ENCODE measurements around the gene S100A12. TPM values are rescaled to one million over a fixed set of nuclear protein-coding genes. Genes with fewer than 3 reads are reported as not detected.
A peak's percentile ranks its signal among the peaks of the same experiment; 100 is the strongest.
"Not testable (repeated sequence)": the region's sequence is repeated elsewhere in the genome, so short reads cannot be mapped to it uniquely, and the experiment has no call there.

S100A12 gene
- total RNA-seq, 1 experiment from 2014 or later: not detected

DNA sequence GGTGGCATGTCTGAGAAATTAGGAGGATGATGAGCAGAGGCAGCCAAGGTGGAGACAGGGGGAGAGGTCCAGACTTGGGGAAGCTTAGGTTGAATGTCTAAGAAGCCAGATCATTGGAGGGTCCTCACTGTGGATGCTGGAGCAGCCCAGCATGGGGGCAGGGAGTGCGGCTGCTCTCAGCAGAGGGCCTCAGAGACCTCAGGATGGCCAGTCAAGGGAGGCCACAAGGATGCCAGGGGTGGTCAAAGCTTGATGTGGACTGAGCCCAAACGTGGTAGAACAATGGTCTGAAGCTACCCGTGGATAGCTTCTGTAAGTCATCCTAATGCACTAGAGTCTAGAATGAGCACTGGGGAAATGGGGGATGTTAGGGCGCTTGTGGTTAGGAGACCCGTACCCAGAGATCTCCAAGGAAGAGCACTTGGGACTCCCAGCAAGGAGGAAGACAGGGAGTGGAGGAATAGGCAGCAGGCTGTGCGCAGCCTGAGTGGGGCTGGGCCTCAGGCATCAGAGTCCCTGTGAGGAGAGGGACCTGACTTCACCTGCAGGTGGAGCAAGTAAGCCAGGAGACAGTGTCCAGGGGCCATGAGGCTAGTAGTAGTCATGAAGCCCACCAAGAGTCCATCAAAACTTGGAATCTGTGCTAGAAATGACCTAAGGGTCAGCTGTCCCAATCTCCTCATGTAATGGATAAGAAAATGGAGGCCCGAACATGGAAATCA is 22.0 kb downstream of the S100A12 start:
- peak; percentile 14 for DNase-seq (ENCODE audit: low read depth)

DNA sequence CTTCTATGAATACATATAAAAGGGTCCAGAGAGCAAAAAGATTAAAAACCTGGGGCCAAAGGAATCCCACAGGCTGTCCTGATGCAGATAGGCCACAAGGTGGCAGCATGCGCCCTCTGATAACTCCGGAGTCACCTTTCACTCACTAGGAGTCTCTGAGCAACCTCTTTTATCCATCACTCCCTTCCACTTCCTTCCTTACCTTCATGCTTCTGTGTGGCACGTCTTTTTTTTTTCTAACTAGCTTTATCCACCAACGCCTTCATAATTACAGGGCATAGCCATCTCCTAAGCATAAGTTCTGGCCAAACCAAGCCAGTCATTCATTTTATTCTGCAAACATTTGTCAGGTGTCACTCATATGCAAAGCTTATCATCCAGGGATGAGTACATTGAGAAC is 22.9 kb downstream of the S100A12 start:
- DNase-seq (ENCODE audit: low read depth): peak; percentile 56

- DNase-seq (ENCODE audit: low read depth): no peak
Observed at GRCh38 chr1:153350321-153350957, 25.0 kb downstream of the S100A12 start.

DNA sequence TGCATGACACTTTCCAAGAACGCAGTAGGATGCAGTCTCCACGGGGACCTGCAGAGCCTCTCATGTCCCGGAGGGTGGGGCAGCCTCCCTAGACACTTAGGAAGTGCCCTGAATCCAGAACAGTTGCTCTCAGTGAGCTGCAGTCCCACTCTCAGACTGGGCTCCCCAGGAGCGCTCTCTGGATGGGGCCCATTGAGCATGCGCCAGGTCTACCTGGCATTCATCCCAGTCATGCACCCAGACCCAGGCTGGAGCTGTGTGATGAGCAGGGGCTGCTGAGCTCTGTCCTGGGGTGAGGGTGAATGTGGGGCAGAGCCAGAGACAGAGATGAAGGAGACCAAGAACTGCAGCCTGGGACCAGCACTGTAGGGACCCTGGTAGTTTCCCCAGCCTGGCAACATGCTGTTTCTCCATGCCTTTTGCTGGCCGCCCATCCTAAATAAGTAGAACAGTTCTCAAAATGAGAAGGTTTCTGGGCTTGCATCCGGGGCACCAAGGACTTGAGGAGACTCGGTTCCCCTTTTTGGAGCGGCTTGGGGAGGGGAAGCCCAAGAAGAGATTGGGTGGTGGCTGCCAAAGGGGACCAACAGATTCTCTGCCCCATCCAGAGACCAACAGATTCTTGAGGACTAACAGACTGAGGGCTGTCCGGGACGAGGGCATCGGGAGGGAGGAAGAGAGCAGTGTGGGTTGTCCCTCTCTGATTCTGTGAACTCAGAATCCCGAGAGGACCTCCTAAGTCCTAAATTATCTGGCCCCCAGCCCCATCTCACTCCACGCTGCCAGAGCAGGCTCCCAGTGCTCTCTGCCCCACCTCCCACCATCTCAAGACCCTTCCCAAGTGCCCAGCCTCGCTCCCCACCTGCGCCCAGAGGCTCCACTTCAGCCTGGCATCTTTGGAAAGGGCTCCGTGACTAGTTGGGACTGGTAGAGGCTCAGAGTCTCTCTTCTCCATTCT is 25.8 kb downstream of the S100A12 start:
- no peak for DNase-seq (ENCODE audit: low read depth)

GRCh38 chr1:153348511-153349362 is 26.7 kb downstream of the S100A12 start, which contains the start of gene PGLYRP4:
Gene PGLYRP4, minus strand, starts transcription at chr1:153348841. Its CDS starts 909 bp downstream, at chr1:153347932.
- no peak for DNase-seq (ENCODE audit: low read depth)

DNA sequence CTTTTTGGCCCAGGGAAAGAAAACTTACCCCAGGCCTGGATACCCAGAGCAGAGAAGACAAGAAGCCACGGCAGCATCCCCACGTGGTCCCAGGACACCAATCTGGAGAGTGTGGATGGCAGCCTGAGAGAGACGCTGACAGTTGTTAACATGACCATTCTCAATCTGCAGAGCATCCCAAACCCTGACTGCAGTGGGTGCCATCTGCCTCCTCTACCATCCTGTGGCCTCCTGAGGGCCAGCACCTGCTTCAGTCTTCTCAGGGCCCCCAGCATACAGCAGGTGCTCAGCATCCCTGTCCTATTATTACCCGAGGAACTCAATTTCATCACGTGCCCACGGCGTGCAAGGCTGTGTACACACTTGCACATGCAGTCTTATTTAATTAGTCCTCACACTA is 27.6 kb downstream of the S100A12 start:
- DNase-seq (ENCODE audit: low read depth): no peak

DNA sequence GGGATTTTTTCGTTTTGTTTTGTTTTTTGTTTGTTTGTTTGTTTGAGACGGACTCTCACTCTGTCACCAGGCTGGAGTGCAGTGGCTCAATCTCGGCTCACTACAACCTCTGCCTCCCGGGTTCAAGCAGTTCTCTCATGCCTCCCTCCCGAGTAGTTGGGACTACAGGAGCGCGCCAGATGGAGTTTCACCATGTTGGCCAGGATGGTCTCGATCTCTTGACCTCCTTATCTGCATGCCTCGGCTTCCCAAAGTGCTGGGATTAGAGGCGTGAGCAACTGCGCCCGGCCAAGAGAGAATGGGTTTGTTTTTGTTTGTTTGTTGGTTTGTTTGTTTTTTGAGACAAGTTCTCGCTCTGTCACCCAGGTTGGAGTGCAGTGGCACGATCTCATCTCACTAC is 28.4 kb downstream of the S100A12 start:
- DNase-seq (ENCODE audit: low read depth): not testable (repeated sequence)

GRCh38 chr1:153346077-153346723 is 29.2 kb downstream of the S100A12 start:
- no peak for DNase-seq (ENCODE audit: low read depth)

DNA sequence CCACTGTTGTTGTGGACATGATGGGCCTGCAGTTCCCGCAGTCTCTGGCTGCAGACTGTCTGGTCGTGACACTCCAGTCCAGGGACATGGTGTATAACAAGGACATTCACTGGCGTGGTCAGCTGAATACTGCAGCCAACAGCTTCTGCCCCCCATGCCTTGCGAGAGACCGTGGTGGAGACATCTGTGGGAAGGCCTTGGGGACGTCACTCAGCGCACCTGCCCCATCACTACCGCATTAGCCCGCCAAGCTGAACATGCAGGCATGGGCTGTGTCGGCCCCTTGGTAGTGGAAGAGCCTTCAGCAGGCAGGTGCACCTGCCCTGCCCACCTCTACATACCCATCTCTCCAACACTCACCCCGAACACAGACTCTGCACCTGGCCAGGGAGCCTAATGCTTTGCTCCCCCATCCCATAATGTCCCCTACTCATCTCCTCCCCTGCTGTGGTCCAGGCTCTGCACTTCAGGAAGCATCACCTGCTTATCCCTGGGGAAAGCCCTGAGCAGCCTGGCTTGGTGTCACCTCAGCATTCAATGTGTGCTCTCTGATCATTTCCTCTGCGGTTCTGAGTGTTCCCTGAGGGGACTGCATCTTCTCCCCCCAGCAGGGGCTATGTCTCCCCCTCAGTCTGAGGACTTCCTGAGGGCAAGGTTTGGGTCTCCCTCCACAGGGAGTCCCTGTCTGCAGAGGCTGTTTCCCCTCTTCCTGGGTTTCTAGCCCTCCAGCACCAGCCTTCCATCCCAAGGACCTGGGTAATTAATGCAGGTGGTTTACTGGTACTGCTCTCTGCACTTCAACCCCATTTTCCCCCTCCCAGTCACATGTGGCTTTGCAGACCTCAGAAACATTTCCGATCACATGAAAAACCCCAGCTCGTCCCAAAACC is 30.0 kb downstream of the S100A12 start:
- DNase-seq (ENCODE audit: low read depth): no peak

DNA sequence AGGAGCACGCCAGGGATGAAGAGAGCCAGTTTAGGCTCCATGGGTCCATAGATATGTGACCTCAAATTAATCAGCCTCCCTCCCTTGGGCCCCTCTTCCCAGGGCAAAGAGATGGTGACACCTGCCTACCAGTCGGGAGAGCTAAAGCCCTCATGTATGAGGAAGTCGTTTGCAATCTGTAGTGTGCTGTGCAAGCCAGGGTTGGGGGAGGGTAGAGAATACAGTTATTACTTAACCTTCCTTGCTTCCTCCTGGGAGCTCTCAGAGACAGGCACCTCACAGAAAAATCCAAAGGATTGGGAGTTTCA is 30.7 kb downstream of the S100A12 start:
- DNase-seq (ENCODE audit: low read depth): no peak

- no peak for DNase-seq (ENCODE audit: low read depth)
Observed at GRCh38 chr1:153343811-153344717, 31.4 kb downstream of the S100A12 start.

DNA sequence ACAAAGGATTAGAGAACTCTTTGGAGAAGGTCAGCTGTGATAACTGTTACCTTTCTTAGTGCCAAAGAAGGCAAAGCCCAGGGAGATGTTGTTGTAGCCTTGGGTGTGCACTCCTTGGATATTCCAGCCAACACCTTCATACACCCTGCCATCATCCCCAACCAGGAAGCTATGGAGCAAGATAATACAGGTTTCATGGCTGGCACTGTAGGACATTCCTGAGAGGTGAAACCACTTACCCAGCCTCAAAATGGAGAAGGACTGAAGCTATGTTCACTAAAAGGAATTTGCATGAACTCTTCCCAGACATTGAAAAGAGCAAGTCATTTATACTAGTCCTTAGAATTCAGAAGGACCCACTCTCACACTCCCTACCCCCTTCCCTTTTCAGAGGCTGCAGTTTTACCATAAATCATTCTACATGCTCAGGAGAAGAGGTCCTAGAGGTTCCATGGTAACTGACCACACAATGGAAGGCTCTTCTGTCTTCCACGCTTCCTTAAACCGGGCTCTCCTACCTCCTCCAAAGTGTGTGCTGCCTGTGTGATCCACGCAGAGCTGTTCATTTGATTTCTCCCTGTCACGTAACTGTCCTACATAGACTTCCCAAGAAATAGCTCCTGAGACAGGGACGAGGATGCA is 32.3 kb downstream of the S100A12 start:
- DNase-seq (ENCODE audit: low read depth): no peak

DNA sequence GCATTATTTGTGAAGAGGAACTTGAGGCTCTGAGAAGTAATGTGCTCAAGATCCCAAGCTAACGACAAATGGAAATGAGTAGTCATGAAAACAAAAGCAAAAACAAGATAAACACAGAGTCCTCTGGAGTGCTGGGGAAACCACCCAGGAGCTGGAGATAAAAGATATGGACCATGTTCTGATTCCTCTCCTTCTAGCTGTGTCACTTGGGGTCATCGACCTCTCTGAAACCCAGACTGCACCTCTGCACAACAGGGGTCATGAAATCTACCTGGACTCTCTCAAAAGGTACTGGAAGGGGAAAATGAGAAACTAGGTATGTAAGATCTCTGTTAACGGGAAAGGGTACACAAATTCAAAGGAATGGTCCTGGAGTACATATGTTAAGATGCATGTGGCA is 33.2 kb downstream of the S100A12 start:
- no peak for DNase-seq (ENCODE audit: low read depth)

DNA sequence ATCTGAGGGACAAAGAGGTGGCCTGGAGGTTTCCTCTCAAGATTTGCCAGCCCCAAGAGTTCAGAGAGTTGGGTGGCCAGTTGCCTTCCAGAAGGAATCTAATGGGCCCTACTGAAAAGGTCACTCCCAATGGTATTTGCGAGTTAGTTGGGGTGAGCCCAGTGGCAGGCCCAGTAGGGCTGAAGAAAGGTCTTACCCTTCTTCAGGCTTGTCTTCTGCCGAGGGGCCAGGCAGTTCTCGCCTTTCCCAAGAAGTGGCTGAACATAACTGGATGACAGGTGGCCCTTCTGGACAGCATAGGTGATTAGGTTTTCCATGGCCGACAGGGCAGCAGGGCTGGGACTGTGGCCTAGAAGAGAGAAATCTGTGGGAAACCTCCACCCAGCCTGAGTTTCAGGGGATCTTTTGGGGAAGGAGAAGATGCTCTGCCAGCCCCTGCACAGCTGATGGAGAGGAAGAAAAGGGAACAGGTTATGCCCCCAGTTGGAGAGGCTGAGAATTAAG is 33.9 kb downstream of the S100A12 start:
- DNase-seq (ENCODE audit: low read depth): no peak

- no peak for DNase-seq (ENCODE audit: low read depth)
Observed at GRCh38 chr1:153340356-153340755, 35.1 kb downstream of the S100A12 start.

GRCh38 chr1:153339802-153340201 is 35.6 kb downstream of the S100A12 start:
- DNase-seq (ENCODE audit: low read depth): no peak

- DNase-seq (ENCODE audit: low read depth): no peak
Observed at GRCh38 chr1:153337980-153338853, 37.2 kb downstream of the S100A12 start.
